Loucy (cell line): Measurements from ENCODE around the gene JAZF1.

Experiments used
- H2AFZ ChIP-seq: fragments of 200-600 bp; sonication (generic); 2 replicates; pipeline ENCODE4 v1.6.0; 2016; ENCODE audit warnings: antibody characterized with exemption, mild to moderate bottlenecking, low read length, moderate library complexity
- H3F3A ChIP-seq: fragments of 200-600 bp; 2 replicates; pipeline ENCODE4 v1.6.0; 2016; ENCODE audit warnings: antibody characterized with exemption, low read depth, mild to moderate bottlenecking
- H3K27me3 ChIP-seq: fragments of 200-600 bp; sonication (generic); 2 replicates; pipeline ENCODE4 v1.6.1; 2014; ENCODE audit warnings: low read length, mild to moderate bottlenecking; ENCODE audit not compliant: insufficient read depth, poor library complexity, severe bottlenecking
- H3K36me3 ChIP-seq: fragments of 200-600 bp; sonication (generic); 2 replicates; pipeline ENCODE4 v1.6.1; 2016; ENCODE audit warnings: low read length; ENCODE audit not compliant: insufficient read depth
- H3K4me1 ChIP-seq: fragments of 200-600 bp; sonication (generic); 2 replicates; pipeline ENCODE4 v1.5.1; 2014; ENCODE audit warnings: low read length, mild to moderate bottlenecking; ENCODE audit not compliant: insufficient read depth, poor library complexity, severe bottlenecking
- H3K4me2 ChIP-seq: fragments of 200-600 bp; sonication (generic); 2 replicates; pipeline ENCODE4 v1.6.0; 2014; ENCODE audit warnings: antibody characterized with exemption, low read length, low read depth, mild to moderate bottlenecking; ENCODE audit not compliant: poor library complexity, severe bottlenecking
- H3K4me3 ChIP-seq: fragments of 200-600 bp; sonication (generic); 2 replicates; pipeline ENCODE4 v1.5.1; 2014; ENCODE audit warnings: low read length, mild to moderate bottlenecking, mixed read lengths; ENCODE audit not compliant: poor library complexity, severe bottlenecking
- H3K79me2 ChIP-seq: fragments of 200-600 bp; sonication (generic); 2 replicates; pipeline ENCODE4 v1.6.1; 2014; ENCODE audit warnings: low read length; ENCODE audit not compliant: insufficient read depth
- H3K9ac ChIP-seq: fragments of 200-600 bp; sonication (generic); 2 replicates; pipeline ENCODE4 v1.6.0; 2014; ENCODE audit warnings: mild to moderate bottlenecking, low read depth, low read length, moderate library complexity; ENCODE audit not compliant: poor library complexity, severe bottlenecking
- H3K9me2 ChIP-seq: fragments of 200-600 bp; sonication (generic); replicated peaks from 2 replicates; pipeline ENCODE4 v1.6.1; 2016; ENCODE audit warnings: low read depth, low read length, mixed read lengths
- H3K9me3 ChIP-seq: fragments of 200-600 bp; sonication (generic); 2 replicates; pipeline ENCODE4 v1.6.1; 2014; ENCODE audit warnings: mild to moderate bottlenecking, antibody characterized with exemption, low read length, low read depth; ENCODE audit not compliant: insufficient read depth
- H4K20me1 ChIP-seq: fragments of 200-600 bp; sonication (generic); 2 replicates; pipeline ENCODE4 v1.6.0; 2014; ENCODE audit warnings: antibody characterized with exemption, low read length, mild to moderate bottlenecking; ENCODE audit not compliant: insufficient read depth, poor library complexity, severe bottlenecking
- EZH2phosphoT487 ChIP-seq: fragments of 200-600 bp; IDR thresholded peaks from 2 replicates; pipeline ENCODE4 v1.6.1; 2018; ENCODE audit warnings: antibody characterized with exemption, mild to moderate bottlenecking, moderate library complexity, borderline replicate concordance
- TF ChIP-seq, protein P1 (sequence below): fragments of 200-600 bp; sonication (generic); conservative IDR thresholded peaks from 2 replicates; pipeline ENCODE4 v1.5.1; 2014; ENCODE audit warnings: mild to moderate bottlenecking, antibody characterized with exemption, low read length

JAZF1 gene

DNA sequence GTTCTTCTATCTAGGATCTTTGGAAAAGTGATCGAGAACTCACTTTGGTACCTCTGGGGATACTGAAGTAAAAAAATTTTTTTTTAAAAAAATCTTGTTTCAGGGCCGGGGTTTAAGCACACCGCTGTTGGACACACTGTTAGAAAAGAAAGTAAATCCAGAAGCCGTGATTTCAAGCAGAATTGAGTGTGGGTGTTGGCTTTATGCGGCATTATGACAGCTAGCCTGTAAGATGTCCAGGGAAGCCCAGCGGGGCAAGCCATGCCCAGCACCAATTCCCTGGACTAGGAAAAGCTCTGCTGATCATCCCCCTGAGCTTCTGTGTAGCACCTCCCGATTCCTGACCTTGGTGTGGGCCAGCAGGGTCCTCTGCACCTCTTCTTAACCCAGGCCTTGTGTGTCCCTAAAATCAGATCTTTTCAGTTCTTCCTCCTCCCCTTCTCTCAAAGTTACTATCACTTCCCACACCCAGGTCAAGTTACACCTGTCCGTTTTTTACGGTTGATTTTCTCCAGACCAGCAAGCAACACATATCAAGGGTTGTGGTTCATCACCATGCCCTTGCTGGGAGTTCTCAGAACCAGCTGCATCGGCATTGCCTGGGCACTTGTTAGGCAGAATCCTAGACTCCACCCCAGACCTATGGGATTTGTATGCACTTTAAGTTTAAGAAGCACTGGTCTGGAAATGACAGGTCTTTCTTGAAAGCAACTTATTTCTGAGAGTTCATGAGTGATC is 235.4 kb downstream of the JAZF1 start:
- no peaks in the 10 kb centered on the region for H3K9me3 ChIP-seq
- no peaks in the 10 kb centered on the region for H3K79me2 ChIP-seq
- no peak overlapping the region for H3K4me3 ChIP-seq
- H3K9me2 ChIP-seq: no peaks in the 10 kb centered on the region
- no peaks in the 10 kb centered on the region for H3K4me1 ChIP-seq
- H3K27me3 ChIP-seq: no peaks in the 10 kb centered on the region
- H2AFZ ChIP-seq: no peak overlapping the region
- TF ChIP-seq, protein P1, sequence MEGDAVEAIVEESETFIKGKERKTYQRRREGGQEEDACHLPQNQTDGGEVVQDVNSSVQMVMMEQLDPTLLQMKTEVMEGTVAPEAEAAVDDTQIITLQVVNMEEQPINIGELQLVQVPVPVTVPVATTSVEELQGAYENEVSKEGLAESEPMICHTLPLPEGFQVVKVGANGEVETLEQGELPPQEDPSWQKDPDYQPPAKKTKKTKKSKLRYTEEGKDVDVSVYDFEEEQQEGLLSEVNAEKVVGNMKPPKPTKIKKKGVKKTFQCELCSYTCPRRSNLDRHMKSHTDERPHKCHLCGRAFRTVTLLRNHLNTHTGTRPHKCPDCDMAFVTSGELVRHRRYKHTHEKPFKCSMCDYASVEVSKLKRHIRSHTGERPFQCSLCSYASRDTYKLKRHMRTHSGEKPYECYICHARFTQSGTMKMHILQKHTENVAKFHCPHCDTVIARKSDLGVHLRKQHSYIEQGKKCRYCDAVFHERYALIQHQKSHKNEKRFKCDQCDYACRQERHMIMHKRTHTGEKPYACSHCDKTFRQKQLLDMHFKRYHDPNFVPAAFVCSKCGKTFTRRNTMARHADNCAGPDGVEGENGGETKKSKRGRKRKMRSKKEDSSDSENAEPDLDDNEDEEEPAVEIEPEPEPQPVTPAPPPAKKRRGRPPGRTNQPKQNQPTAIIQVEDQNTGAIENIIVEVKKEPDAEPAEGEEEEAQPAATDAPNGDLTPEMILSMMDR: no peak
- TF ChIP-seq EZH2phosphoT487: no peak
- no peak overlapping the region for H3K4me2 ChIP-seq
- no peak overlapping the region for H3K9ac ChIP-seq
- no peaks in the 10 kb centered on the region for H3F3A ChIP-seq
- no peaks in the 10 kb centered on the region for H4K20me1 ChIP-seq
- peaks cover 1% of the 10 kb centered on the region; the same call in 1 of the 2 replicates for H3K36me3 ChIP-seq

DNA sequence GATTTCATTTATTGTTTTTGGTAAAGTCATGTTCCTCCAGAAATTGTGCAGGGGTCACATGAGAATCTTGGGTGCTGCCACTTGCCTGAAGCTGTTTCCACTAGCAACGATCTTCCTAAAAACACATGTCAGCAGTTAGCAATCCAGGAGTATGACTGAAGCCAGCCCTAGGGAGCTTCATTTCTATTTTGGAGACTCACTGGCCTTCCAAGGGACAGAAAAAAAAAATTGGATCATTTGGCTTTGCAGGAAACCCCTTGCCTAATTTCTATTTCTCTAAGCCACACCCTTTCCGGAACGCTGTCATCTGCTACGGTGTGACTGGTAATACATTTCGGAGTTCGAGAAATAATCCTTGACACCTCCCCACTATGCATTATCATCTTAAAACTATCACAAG is 236.0 kb downstream of the JAZF1 start:
- TF ChIP-seq, protein P1: no peak
- TF ChIP-seq EZH2phosphoT487: no peak
- Histone ChIP-seq H3K9me2 (no peaks in the 10 kb centered on the region), H2AFZ (no peak overlapping the region), H3K9me3 (no peaks in the 10 kb centered on the region), H3K27me3 (no peaks in the 10 kb centered on the region), H3K36me3 (peaks cover 3% of the 10 kb centered on the region; the same call in 1 of the 2 replicates), H4K20me1 (no peaks in the 10 kb centered on the region), H3K4me2 (no peak overlapping the region), H3F3A (no peaks in the 10 kb centered on the region), H3K4me1 (no peaks in the 10 kb centered on the region), H3K9ac (no peak overlapping the region), H3K79me2 (no peaks in the 10 kb centered on the region), H3K4me3 (no peak overlapping the region)

- no peaks in the 10 kb centered on the region for H3K4me1 ChIP-seq
- H3K4me2 ChIP-seq: no peak overlapping the region
- H2AFZ ChIP-seq: no peak overlapping the region
- no peaks in the 10 kb centered on the region for H4K20me1 ChIP-seq
- no peaks in the 10 kb centered on the region for H3K9me2 ChIP-seq
- H3F3A ChIP-seq: no peaks in the 10 kb centered on the region
- no peak overlapping the region for H3K4me3 ChIP-seq
- H3K79me2 ChIP-seq: no peaks in the 10 kb centered on the region
- H3K9ac ChIP-seq: no peak overlapping the region
- H3K36me3 ChIP-seq: peaks cover 3% of the 10 kb centered on the region; the same call in 1 of the 2 replicates
- TF ChIP-seq EZH2phosphoT487: no peak
- TF ChIP-seq, protein P1: no peak
- no peaks in the 10 kb centered on the region for H3K27me3 ChIP-seq
- no peaks in the 10 kb centered on the region for H3K9me3 ChIP-seq
These were observed 237.4 kb downstream of the JAZF1 start for GRCh38 chr7:27943241-27943640.
